ENCODE results near the gene SOCS4.
"Not testable (repeated sequence)": the region's sequence is repeated elsewhere in the genome, so short reads cannot be mapped to it uniquely, and the experiment has no call there.

Gene SOCS4

DNA sequence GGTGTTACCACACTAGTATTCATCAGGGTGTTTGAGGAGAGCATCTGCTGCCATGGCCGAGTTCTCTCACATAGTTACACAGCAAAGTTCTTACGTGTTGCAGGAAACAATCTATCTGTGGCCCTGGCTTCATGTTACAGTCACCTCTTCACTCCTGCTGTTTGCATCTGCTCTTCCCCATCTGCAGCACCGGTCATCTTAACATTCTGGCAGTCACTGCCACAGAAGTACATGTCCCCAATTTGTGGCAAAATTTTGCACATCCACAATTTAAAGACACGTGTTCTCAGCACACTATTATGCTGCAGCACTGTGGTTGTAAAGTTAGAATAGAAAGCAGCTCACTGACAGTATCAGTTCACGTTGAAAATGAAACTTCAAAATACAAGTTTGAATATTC is 47.6 kb downstream of the SOCS4 start:
- H3K27me3 ChIP-seq (ENCODE audit: control insufficient read depth, insufficient read depth, low read length), result no peaks in the 10 kb centered on the region
- no peak overlapping the region for H3K4me3 ChIP-seq (ENCODE audit: low read depth, low read length)
- no peak overlapping the region for H3K4me2 ChIP-seq (ENCODE audit: low read length)
- H3K79me2 ChIP-seq, result no peaks in the 10 kb centered on the region
- no peaks in the 10 kb centered on the region for H3K9me3 ChIP-seq (ENCODE audit: control insufficient read depth, low read length)
- no peaks in the 10 kb centered on the region for H3K36me3 ChIP-seq (ENCODE audit: control insufficient read depth, insufficient read depth, low read length)
- TF ChIP-seq, protein P1, sequence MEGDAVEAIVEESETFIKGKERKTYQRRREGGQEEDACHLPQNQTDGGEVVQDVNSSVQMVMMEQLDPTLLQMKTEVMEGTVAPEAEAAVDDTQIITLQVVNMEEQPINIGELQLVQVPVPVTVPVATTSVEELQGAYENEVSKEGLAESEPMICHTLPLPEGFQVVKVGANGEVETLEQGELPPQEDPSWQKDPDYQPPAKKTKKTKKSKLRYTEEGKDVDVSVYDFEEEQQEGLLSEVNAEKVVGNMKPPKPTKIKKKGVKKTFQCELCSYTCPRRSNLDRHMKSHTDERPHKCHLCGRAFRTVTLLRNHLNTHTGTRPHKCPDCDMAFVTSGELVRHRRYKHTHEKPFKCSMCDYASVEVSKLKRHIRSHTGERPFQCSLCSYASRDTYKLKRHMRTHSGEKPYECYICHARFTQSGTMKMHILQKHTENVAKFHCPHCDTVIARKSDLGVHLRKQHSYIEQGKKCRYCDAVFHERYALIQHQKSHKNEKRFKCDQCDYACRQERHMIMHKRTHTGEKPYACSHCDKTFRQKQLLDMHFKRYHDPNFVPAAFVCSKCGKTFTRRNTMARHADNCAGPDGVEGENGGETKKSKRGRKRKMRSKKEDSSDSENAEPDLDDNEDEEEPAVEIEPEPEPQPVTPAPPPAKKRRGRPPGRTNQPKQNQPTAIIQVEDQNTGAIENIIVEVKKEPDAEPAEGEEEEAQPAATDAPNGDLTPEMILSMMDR (IDR thresholded peaks at IDR 0.05), result no peak
- no peak overlapping the region for H3K27ac ChIP-seq
- H2AFZ ChIP-seq, result peak overlapping the region; percentile 39
- H3K9ac ChIP-seq, result no peak overlapping the region
- H3K4me1 ChIP-seq, result peaks cover 11% of the 10 kb centered on the region

DNA sequence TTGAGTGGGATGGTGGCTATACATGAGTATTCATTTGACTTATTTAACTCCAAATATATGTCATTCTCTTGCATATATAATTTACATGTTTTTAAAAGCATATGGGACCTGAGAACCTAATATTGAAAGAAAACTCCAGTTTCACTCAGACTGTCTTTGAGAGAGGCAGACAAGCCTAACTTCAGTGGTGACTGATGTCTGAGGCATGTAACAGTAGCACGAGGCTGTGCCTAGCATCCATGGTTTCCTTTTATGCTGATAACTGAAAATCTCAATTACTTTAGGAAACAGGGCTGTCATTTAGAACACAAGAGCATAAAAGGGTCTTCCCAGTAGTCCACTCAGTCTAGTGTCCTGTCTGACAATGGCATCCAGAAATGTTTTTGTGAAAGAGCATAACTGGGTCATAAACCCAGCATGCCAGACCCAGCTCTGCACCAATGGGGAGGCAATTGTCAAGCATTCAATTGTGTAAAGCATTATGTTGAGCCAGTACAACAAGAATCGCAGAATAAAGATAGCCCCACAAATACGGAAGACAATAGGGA is 48.7 kb downstream of the SOCS4 start:
- H3K4me2 ChIP-seq (ENCODE audit: low read length), result no peak overlapping the region
- H3K79me2 ChIP-seq, result no peaks in the 10 kb centered on the region
- H3K36me3 ChIP-seq (ENCODE audit: control insufficient read depth, insufficient read depth, low read length), result no peaks in the 10 kb centered on the region
- no peak overlapping the region for H3K27ac ChIP-seq
- no peak overlapping the region for H3K4me3 ChIP-seq (ENCODE audit: low read depth, low read length)
- H3K9ac ChIP-seq, result no peak overlapping the region
- TF ChIP-seq, protein P1 (IDR thresholded peaks at IDR 0.05), result no peak
- H3K4me1 ChIP-seq, result peaks cover 7% of the 10 kb centered on the region
- no peak overlapping the region for H2AFZ ChIP-seq
- no peaks in the 10 kb centered on the region for H3K9me3 ChIP-seq (ENCODE audit: control insufficient read depth, low read length)
- no peaks in the 10 kb centered on the region for H3K27me3 ChIP-seq (ENCODE audit: control insufficient read depth, insufficient read depth, low read length)

DNA sequence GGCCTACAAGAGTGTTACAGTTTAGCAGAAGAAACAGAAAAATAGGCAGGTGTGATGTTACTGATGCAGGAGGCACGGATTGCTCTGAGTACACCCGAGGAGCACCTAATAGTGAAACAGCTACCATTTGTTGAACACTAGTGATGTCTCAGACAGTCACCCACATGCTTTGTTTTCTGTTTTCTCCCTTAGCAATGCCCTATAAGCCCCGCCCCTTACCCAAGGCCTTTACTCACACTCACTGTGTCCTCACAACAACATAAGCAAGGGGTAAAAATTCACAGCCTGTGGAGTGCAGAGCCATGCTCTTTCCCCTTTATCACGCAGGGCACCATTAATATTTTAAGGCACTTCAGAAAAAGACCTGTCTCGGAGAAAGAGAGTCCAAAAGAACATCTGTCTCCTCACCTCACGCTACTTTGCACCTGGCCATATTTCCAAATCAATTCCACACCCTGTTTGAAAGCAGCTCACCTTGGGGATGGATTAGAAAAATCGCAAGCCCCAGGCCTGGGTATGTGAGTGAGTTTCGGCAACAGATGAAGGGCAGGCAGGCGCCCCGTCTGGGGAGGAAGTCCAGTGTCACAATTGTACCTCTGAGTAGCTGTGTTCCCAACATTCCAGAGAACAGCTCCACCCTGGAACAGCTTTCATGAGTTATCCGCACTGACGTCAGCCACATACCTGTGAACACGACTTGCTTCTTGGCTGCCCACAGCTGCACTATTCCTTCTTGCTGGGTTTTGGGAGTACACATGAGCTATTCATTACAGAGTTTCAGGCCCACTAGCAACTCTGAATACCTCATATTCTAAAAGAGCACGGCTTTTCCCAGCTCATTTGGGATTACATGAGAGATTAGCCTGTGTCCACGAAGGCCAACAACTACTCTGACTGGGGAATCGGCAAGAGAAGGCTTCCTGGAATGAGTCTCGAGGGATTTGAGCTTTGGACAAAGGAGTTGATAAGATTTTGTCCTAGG is 50.4 kb downstream of the SOCS4 start:
- Histone ChIP-seq H3K27me3 (ENCODE audit: control insufficient read depth, insufficient read depth, low read length) (no peaks in the 10 kb centered on the region), H3K79me2 (no peaks in the 10 kb centered on the region), H3K9me3 (ENCODE audit: control insufficient read depth, low read length) (no peaks in the 10 kb centered on the region), H3K36me3 (ENCODE audit: control insufficient read depth, insufficient read depth, low read length) (no peaks in the 10 kb centered on the region), H3K4me1 (no peaks in the 10 kb centered on the region), H3K4me3 (ENCODE audit: low read depth, low read length) (no peak overlapping the region), H3K9ac (no peak overlapping the region), H3K4me2 (ENCODE audit: low read length) (no peak overlapping the region), H3K27ac (no peak overlapping the region), H2AFZ (no peak overlapping the region)
- TF ChIP-seq, protein P1 (IDR thresholded peaks at IDR 0.05), result no peak

DNA sequence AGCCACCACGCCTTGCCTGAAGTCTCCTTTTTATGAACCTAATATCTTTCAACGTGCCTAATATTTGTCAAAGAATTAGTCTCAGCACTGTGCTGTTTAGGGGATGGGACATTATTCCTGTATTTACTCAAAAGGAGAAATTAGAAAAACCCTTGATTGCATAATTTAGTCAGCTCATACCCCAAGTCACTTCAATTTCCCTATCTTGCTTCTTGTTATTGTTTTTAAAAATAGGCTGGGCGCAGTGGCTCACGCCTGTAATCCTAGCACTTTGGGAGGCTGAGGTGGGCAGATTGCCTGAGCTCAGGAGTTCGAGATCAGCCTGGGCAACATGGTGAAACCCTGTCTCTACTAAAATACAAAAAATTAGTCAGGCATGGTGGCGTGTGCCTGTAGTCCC is 52.9 kb downstream of the SOCS4 start:
- not testable (repeated sequence) for H2AFZ ChIP-seq; H3K4me1 ChIP-seq; H3K9ac ChIP-seq; H3K36me3 ChIP-seq (ENCODE audit: control insufficient read depth, insufficient read depth, low read length); H3K4me3 ChIP-seq (ENCODE audit: low read depth, low read length); H3K79me2 ChIP-seq; H3K9me3 ChIP-seq (ENCODE audit: control insufficient read depth, low read length); H3K27me3 ChIP-seq (ENCODE audit: control insufficient read depth, insufficient read depth, low read length); H3K4me2 ChIP-seq (ENCODE audit: low read length); H3K27ac ChIP-seq

DNA sequence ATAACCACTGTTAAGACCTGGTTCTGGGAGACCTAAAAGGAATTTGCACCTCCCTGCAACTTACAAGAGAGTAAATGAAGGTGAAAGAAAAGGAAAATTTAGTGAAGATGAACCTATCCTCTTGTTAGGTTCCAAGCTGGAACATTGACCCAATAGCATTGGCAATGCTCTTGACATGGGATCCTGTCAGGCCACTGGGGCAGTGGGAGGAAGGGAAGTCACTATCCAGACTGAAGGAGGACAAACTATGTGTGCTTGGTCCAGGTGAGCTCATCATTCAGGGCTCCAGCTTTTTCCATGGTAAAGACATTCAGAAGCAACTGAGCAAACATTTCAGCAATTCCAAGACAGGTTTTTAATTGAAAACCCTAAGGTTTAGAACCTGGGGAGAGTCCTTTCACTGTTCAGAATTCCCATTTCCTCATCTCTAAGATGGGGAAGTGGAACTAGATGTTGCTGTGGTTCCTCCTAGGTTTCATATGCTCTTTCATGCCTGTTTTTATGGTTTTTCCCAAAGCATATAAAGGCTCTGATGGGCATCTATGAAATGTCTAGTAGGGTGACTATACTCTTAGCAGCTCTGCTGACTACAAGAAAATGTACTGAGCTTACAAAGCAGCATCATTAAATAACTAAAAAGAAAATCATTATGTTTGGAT is 57.5 kb downstream of the SOCS4 start:
- Histone ChIP-seq H3K36me3 (ENCODE audit: control insufficient read depth, insufficient read depth, low read length) (no peaks in the 10 kb centered on the region), H3K27me3 (ENCODE audit: control insufficient read depth, insufficient read depth, low read length) (no peaks in the 10 kb centered on the region), H3K9me3 (ENCODE audit: control insufficient read depth, low read length) (no peaks in the 10 kb centered on the region), H3K27ac (no peak overlapping the region), H3K4me1 (no peaks in the 10 kb centered on the region), H3K4me2 (ENCODE audit: low read length) (no peak overlapping the region), H3K9ac (no peak overlapping the region), H2AFZ (no peak overlapping the region), H3K79me2 (no peaks in the 10 kb centered on the region), H3K4me3 (ENCODE audit: low read depth, low read length) (no peak overlapping the region)
- TF ChIP-seq, protein P1 (IDR thresholded peaks at IDR 0.05), result no peak
